Stimulated activated CD8-positive, alpha-beta memory T cell treated with anti-CD3 and anti-CD28 coated beads, Interleukin-4, amount 100 ng/mL, for 1 hour (primary cell): ENCODE measurements around the gene TUBB4A.
A peak's percentile ranks its signal among the peaks of the same experiment; 100 is the strongest.
"Not testable (repeated sequence)": the region's sequence is repeated elsewhere in the genome, so short reads cannot be mapped to it uniquely, and the experiment has no call there.

ENCODE experiments used
- DNase-seq, 2 donors: peaks; one replicate each; pipeline ENCODE4 v3.0.0-alpha.2; 2020; ENCODE audit warnings: low read depth in 2 of 2, low spot score in 1 of 2

TUBB4A gene

GRCh38 chr19:6524311-6524710 lies 22.2 kb upstream of the TUBB4A start:
- DNase-seq: no peak

GRCh38 chr19:6522712-6523111 lies 20.6 kb upstream of the TUBB4A start:
- no peak for DNase-seq

- peak; percentile 46 to 49 for DNase-seq
Observed at GRCh38 chr19:6521718-6522646, 19.9 kb upstream of the TUBB4A start.

- DNase-seq: no peak
Observed at GRCh38 chr19:6519289-6519688, 17.2 kb upstream of the TUBB4A start.

GRCh38 chr19:6518145-6518911 lies 16.2 kb upstream of the TUBB4A start:
- no peak for DNase-seq

- peak; percentile 88 to 89 for DNase-seq
Observed at GRCh38 chr19:6516659-6517291, 14.7 kb upstream of the TUBB4A start.

- peak in 1 of 2 donors; percentile 45 for DNase-seq
Observed at GRCh38 chr19:6516018-6516658, 14.0 kb upstream of the TUBB4A start.

GRCh38 chr19:6514926-6515544 lies 12.9 kb upstream of the TUBB4A start:
- DNase-seq: no peak

- DNase-seq: no peak
Observed at GRCh38 chr19:6514089-6514488, 12.0 kb upstream of the TUBB4A start.

GRCh38 chr19:6510618-6511017 lies 8.5 kb upstream of the TUBB4A start:
- no peak for DNase-seq

- no peak for DNase-seq
Observed at GRCh38 chr19:6509118-6509971, 7.2 kb upstream of the TUBB4A start.

- DNase-seq: not testable (repeated sequence)
Observed at GRCh38 chr19:6508028-6508771, 6.1 kb upstream of the TUBB4A start.

- DNase-seq: no peak
Observed at GRCh38 chr19:6503407-6504201, 1.5 kb upstream of the TUBB4A start.

GRCh38 chr19:6500837-6501739 lies 1.0 kb downstream of the TUBB4A start:
- DNase-seq: no peak

- no peak for DNase-seq
Observed at GRCh38 chr19:6499052-6499790, 2.9 kb downstream of the TUBB4A start.

- no peak for DNase-seq
Observed at GRCh38 chr19:6498294-6499036, 3.6 kb downstream of the TUBB4A start.
